Thoracic aorta (tissue), 2 donors: ENCODE data around the gene PSAPL1. TPM values are rescaled to one million over a fixed set of nuclear protein-coding genes. Genes with fewer than 3 reads are reported as not detected.

ENCODE experiments used
- ATAC-seq: fragments of 150-250 bp; one replicate; pipeline ENCODE4 v1.8.0; 2017; ENCODE audit warnings: low read depth; ENCODE audit not compliant: insufficient number of reproducible peaks, low FRiP score
- DNase-seq: peaks from one replicate; pipeline ENCODE4 v3.0.0-alpha.2; 2020; ENCODE audit warnings: low spot score
- H3K27ac ChIP-seq, 2 donors: fragments of 200-600 bp; sonication (generic); 1 replicate in 1 of 2; 2 replicates in 1 of 2; pipeline ENCODE4 v1.5.1; 2016; ENCODE audit warnings: mild to moderate bottlenecking in 2 of 2, moderate library complexity in 2 of 2
- H3K27me3 ChIP-seq: fragments of 200-600 bp; sonication (generic); replicated peaks from 2 replicates; pipeline ENCODE4 v1.6.0; 2016; ENCODE audit warnings: mild to moderate bottlenecking; ENCODE audit not compliant: insufficient read depth
- H3K36me3 ChIP-seq: fragments of 200-600 bp; sonication (generic); one replicate; pipeline ENCODE4 v1.5.1; 2016
- H3K4me1 ChIP-seq, 2 donors: fragments of 200-600 bp; sonication (generic); 1 replicate in 1 of 2; 2 replicates in 1 of 2; pipeline versions ENCODE4 v1.5.1 to v1.6.0; 2016; ENCODE audit warnings: low read depth in 2 of 2, mild to moderate bottlenecking in 1 of 2; ENCODE audit not compliant: control insufficient read depth in 1 of 2
- H3K4me3 ChIP-seq: fragments of 200-600 bp; sonication (generic); 2 replicates; pipeline ENCODE4 v1.5.1; 2016; ENCODE audit warnings: mild to moderate bottlenecking
- H3K9me3 ChIP-seq: fragments of 200-600 bp; sonication (generic); 2 replicates; pipeline ENCODE4 v1.5.1; 2016
- CTCF ChIP-seq: fragments of 200-600 bp; sonication (generic); IDR thresholded peaks from one replicate; pipeline ENCODE4 v1.5.1; 2019; ENCODE audit warnings: antibody characterized with exemption
- total RNA-seq, 2 donors: library from RNA; depleted of rRNA; stranded (reverse); fragments of >200 nt; gene quantifications; one replicate each; pipeline versions ENCODE4 v1.1.0 to v1.2.3, GENCODE V29; 2016

The PSAPL1 gene
- total RNA-seq, 2 donors from 2014 or later: 0.14 TPM; not detected in 1

GRCh38 chr4:7402526-7402925, 32.2 kb downstream of the PSAPL1 start:
- H3K27ac ChIP-seq: no peak overlapping the region
- no peak for TF ChIP-seq CTCF
- H3K36me3 ChIP-seq: no peaks in the 10 kb centered on the region
- H3K4me1 ChIP-seq: peaks cover 0 to 6% of the 10 kb centered on the region in 2 donors
- ATAC-seq: no peak
- H3K9me3 ChIP-seq: peaks cover 3% of the 10 kb centered on the region
- no peaks in the 10 kb centered on the region for H3K27me3 ChIP-seq
- DNase-seq: no peak
- H3K4me3 ChIP-seq: no peak overlapping the region

GRCh38 chr4:7400671-7401298, 33.9 kb downstream of the PSAPL1 start:
- H3K36me3 ChIP-seq: no peaks in the 10 kb centered on the region
- no peak for TF ChIP-seq CTCF
- no peaks in the 10 kb centered on the region for H3K27me3 ChIP-seq
- H3K4me1 ChIP-seq: peaks cover 0 to 6% of the 10 kb centered on the region in 2 donors
- no peak overlapping the region for H3K4me3 ChIP-seq
- H3K9me3 ChIP-seq: no peaks in the 10 kb centered on the region
- H3K27ac ChIP-seq: no peak overlapping the region
- ATAC-seq (no peak), DNase-seq (no peak)

DNA sequence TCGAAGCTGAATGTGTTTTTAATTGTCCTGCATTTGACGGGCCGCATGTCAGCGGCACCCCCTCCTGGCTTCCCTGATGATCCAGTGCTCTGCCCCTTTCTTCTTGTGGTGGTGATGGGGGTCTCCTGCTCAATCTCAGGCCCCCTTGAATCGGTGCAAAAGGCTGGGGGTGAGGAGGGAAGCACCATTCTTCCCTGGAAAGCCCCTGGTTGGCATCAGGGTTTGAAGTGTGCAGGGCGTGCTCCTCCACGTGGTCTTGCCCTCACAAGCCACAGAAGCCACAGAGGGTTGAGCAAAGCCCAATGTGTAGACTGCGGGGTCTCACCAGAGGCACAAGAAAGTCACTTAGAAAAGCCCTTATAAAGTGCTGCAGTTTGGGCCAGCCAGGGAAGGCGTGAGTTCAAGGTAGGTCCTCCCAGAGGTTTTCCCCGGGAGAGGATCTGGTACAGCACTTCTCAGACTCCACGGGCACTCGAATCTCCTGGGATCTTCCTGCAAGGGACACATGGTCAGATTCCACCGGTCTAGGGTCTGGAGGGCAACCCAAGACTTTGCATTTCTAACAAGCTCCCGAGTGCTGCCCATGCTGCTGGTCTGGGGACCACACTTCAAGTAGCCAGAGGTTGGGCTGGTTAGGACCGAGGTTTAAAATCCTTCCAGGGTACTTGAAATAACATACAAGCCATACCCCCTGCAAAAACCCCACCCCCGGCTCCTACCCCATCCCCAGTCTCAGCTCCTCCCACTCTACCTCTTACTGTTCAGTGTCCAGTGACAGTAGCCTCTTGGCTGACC, 35.1 kb downstream of the PSAPL1 start:
- no peak overlapping the region for H3K27ac ChIP-seq
- H3K4me1 ChIP-seq: peaks cover 0 to 6% of the 10 kb centered on the region in 2 donors
- TF ChIP-seq CTCF: no peak
- H3K27me3 ChIP-seq: no peaks in the 10 kb centered on the region
- ATAC-seq: no peak
- no peaks in the 10 kb centered on the region for H3K36me3 ChIP-seq
- DNase-seq: no peak
- H3K9me3 ChIP-seq: no peaks in the 10 kb centered on the region
- H3K4me3 ChIP-seq: no peak overlapping the region

- H3K27me3 ChIP-seq: no peaks in the 10 kb centered on the region
- H3K4me1 ChIP-seq: peaks cover 0 to 6% of the 10 kb centered on the region in 2 donors
- H3K4me3 ChIP-seq: no peak overlapping the region
- H3K9me3 ChIP-seq: no peaks in the 10 kb centered on the region
- no peak for DNase-seq
- H3K36me3 ChIP-seq: no peaks in the 10 kb centered on the region
- TF ChIP-seq CTCF: no peak
- ATAC-seq: no peak
- no peak overlapping the region for H3K27ac ChIP-seq
Measured at GRCh38 chr4:7398788-7399439, 35.8 kb downstream of the PSAPL1 start.

- DNase-seq (no peak), ATAC-seq (no peak)
- H3K4me3 ChIP-seq: no peak overlapping the region
- H3K27ac ChIP-seq: no peak overlapping the region
- TF ChIP-seq CTCF: no peak
- H3K27me3 ChIP-seq: no peaks in the 10 kb centered on the region
- H3K4me1 ChIP-seq: peaks cover 0 to 2% of the 10 kb centered on the region in 2 donors
- no peaks in the 10 kb centered on the region for H3K9me3 ChIP-seq
- no peaks in the 10 kb centered on the region for H3K36me3 ChIP-seq
Measured at GRCh38 chr4:7398104-7398423, 36.7 kb downstream of the PSAPL1 start.
